Fibroblast of lung (primary cell): ENCODE results near the gene GBP6. TPM values are rescaled to one million over a fixed set of nuclear protein-coding genes. Genes with fewer than 3 reads are reported as not detected.

Experiments
- DNase-seq, 2 donors: peaks; one replicate each; pipeline versions ENCODE4 v3.0.0 to v3.0.0-alpha.2; 2010; ENCODE audit warnings: low read depth in 2 of 2
- H2AFZ ChIP-seq: 2 replicates; pipeline ENCODE4 v1.5.1; 2012; ENCODE audit warnings: low read length, control low read depth, inconsistent platforms
- H3K27ac ChIP-seq: 2 replicates; pipeline ENCODE4 v1.5.1; 2011; ENCODE audit warnings: low read length, control low read depth; ENCODE audit not compliant: insufficient read depth
- H3K27me3 ChIP-seq: 2 replicates; pipeline ENCODE4 v1.5.1; 2011; ENCODE audit warnings: mild to moderate bottlenecking, low read length; ENCODE audit not compliant: control insufficient read depth, insufficient read depth
- H3K36me3 ChIP-seq: 2 replicates; pipeline ENCODE4 v1.5.1; 2011; ENCODE audit warnings: low read length; ENCODE audit not compliant: control insufficient read depth, insufficient read depth
- H3K4me1 ChIP-seq: 2 replicates; pipeline ENCODE4 v1.5.1; 2011; ENCODE audit warnings: low read length; ENCODE audit not compliant: control insufficient read depth, insufficient read depth; ENCODE audit errors: extremely low read depth
- H3K4me2 ChIP-seq: 2 replicates; pipeline ENCODE4 v1.5.1; 2011; ENCODE audit warnings: low read length, control low read depth; ENCODE audit not compliant: insufficient read depth; ENCODE audit errors: extremely low read depth
- H3K4me3 ChIP-seq, 4 experiments: fragments of 200-600 bp in 1 of 4; sonication (generic) in 1 of 4; replicated peaks in 1 of 4; 2 replicates each; pipeline ENCODE4 v1.5.1; 2011 to 2016; ENCODE audit warnings: low read length in 4 of 4, low read depth in 3 of 4, mild to moderate bottlenecking in 3 of 4, control low read depth in 2 of 4, inconsistent platforms in 1 of 4, mixed read lengths in 1 of 4; ENCODE audit not compliant: insufficient read depth in 1 of 4; ENCODE audit errors: control extremely low read depth in 1 of 4
- H3K79me2 ChIP-seq: 2 replicates; pipeline ENCODE4 v1.5.1; 2012; ENCODE audit warnings: mild to moderate bottlenecking, low read length, inconsistent platforms; ENCODE audit not compliant: control insufficient read depth, insufficient read depth
- H3K9ac ChIP-seq: 2 replicates; pipeline ENCODE4 v1.5.1; 2011; ENCODE audit warnings: mild to moderate bottlenecking, low read length, control low read depth; ENCODE audit not compliant: insufficient read depth
- H3K9me3 ChIP-seq: 2 replicates; pipeline ENCODE4 v1.5.1; 2012; ENCODE audit warnings: low read depth, low read length; ENCODE audit not compliant: control insufficient read depth, insufficient read depth
- H4K20me1 ChIP-seq: 2 replicates; pipeline ENCODE4 v1.5.1; 2011; ENCODE audit warnings: low read length; ENCODE audit not compliant: control insufficient read depth, insufficient read depth; ENCODE audit errors: extremely low read depth
- EZH2 ChIP-seq: IDR thresholded peaks from 2 replicates; pipeline ENCODE4 v1.5.1; 2012; ENCODE audit warnings: low read length, control low read depth, mild to moderate bottlenecking; ENCODE audit errors: missing control alignments
- polyA plus RNA-seq, 2 donors: library from polyadenylated mRNA; depleted of rRNA in 1 of 2; stranded (reverse) in 1 of 2; unstranded in 1 of 2; fragments of >200 nt; gene quantifications; 2 replicates each; pipeline ENCODE4 v1.2.1, GENCODE V29; 2011 to 2012; ENCODE audit warnings: missing spikeins in 1 of 2
- total RNA-seq: library from RNA; depleted of rRNA; stranded (reverse); fragments of >200 nt; gene quantifications from 2 replicates; pipeline ENCODE4 v1.2.1, GENCODE V29; 2014
- TF ChIP-seq, protein P1 (sequence below), 2 donors: IDR thresholded peaks in 1 of 2; conservative IDR thresholded peaks in 1 of 2; 1 replicate in 1 of 2; 2 replicates in 1 of 2; pipeline ENCODE4 v1.5.1; 2011 to 2012; ENCODE audit warnings: low read length in 2 of 2, control low read depth in 1 of 2, inconsistent platforms in 1 of 2, low read depth in 1 of 2, mild to moderate bottlenecking in 1 of 2

Gene GBP6
- total and polyA plus RNA-seq, 2 donors (not counting 1 experiment from before 2014, with no cell fraction given) = under 0.01 to 0.03 TPM

DNA sequence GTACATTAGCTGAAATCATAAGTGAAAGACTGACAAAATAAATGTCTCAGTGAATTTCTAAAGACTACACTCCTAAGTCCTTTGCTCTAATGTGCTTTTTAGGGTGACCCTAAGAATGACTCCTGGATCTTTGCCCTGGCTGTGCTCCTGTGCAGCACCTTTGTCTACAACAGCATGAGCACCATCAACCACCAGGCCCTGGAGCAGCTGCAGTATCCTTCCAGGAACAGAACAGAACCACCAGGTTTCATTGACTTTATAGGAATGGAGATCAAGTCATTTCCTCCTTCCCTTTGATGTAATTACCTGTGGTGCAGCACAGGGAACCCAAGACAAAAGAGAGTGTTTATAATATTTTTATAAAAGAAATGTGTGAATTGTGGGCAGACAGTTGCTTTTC is 14.1 kb downstream of the GBP6 start:
- H3K27ac ChIP-seq = no peak overlapping the region
- no peaks in the 10 kb centered on the region for H3K4me1 ChIP-seq
- no peaks in the 10 kb centered on the region for H3K36me3 ChIP-seq
- H3K9ac ChIP-seq = no peak overlapping the region
- H4K20me1 ChIP-seq = no peaks in the 10 kb centered on the region
- TF ChIP-seq, protein P1, sequence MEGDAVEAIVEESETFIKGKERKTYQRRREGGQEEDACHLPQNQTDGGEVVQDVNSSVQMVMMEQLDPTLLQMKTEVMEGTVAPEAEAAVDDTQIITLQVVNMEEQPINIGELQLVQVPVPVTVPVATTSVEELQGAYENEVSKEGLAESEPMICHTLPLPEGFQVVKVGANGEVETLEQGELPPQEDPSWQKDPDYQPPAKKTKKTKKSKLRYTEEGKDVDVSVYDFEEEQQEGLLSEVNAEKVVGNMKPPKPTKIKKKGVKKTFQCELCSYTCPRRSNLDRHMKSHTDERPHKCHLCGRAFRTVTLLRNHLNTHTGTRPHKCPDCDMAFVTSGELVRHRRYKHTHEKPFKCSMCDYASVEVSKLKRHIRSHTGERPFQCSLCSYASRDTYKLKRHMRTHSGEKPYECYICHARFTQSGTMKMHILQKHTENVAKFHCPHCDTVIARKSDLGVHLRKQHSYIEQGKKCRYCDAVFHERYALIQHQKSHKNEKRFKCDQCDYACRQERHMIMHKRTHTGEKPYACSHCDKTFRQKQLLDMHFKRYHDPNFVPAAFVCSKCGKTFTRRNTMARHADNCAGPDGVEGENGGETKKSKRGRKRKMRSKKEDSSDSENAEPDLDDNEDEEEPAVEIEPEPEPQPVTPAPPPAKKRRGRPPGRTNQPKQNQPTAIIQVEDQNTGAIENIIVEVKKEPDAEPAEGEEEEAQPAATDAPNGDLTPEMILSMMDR (conservative IDR thresholded peaks at IDR 0.05 in 1 of 2, IDR thresholded peaks at IDR 0.05 in 1 of 2; ENCODE audit: low read depth in 1 of 2, low read length in 2 of 2) = no peak
- TF ChIP-seq EZH2 = no peak
- DNase-seq = no peak
- H3K9me3 ChIP-seq = no peaks in the 10 kb centered on the region
- no peak overlapping the region for H2AFZ ChIP-seq
- no peaks in the 10 kb centered on the region for H3K27me3 ChIP-seq
- H3K4me3 ChIP-seq = no peak overlapping the region
- H3K4me2 ChIP-seq = no peak overlapping the region
- H3K79me2 ChIP-seq = no peaks in the 10 kb centered on the region

DNA sequence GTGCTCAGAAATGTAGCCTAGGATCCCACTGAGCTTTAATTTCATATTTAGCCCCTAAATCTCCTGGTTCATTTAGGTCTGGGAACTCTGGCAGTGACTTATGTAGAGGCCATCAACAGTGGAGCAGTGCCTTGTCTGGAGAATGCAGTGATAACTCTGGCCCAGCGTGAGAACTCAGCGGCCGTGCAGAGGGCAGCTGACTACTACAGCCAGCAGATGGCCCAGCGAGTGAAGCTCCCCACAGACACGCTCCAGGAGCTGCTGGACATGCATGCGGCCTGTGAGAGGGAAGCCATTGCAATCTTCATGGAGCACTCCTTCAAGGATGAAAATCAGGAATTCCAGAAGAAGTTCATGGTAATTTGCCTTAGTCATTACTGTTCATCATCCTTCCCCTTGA is 17.8 kb downstream of the GBP6 start:
- H3K27me3 ChIP-seq = no peaks in the 10 kb centered on the region

DNA sequence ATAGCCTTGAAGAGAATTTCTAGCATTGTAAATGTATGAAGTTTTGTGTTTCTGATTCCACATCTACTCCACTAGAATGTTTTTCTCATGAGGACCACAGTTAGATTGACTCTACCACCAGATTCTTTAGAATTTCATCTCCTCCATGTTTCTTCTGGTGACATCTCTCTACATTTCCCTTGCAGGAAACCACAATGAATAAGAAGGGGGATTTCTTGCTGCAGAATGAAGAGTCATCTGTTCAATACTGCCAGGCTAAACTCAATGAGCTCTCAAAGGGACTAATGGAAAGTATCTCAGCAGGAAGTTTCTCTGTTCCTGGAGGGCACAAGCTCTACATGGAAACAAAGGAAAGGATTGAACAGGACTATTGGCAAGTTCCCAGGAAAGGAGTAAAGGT is 18.6 kb downstream of the GBP6 start:
- TF ChIP-seq, protein P1 (conservative IDR thresholded peaks at IDR 0.05 in 1 of 2, IDR thresholded peaks at IDR 0.05 in 1 of 2; ENCODE audit: low read depth in 1 of 2, low read length in 2 of 2) = no peak
- no peak for TF ChIP-seq EZH2

More for the DNA sequence above, 17.8 kb downstream of the GBP6 start:
- H2AFZ ChIP-seq = no peak overlapping the region
- no peaks in the 10 kb centered on the region for H3K79me2 ChIP-seq
- H3K36me3 ChIP-seq = no peaks in the 10 kb centered on the region
- no peak overlapping the region for H3K9ac ChIP-seq
- H3K27ac ChIP-seq = no peak overlapping the region
- DNase-seq = no peak
- H4K20me1 ChIP-seq = no peaks in the 10 kb centered on the region
- TF ChIP-seq, protein P1 (conservative IDR thresholded peaks at IDR 0.05 in 1 of 2, IDR thresholded peaks at IDR 0.05 in 1 of 2; ENCODE audit: low read depth in 1 of 2, low read length in 2 of 2) = no peak
- TF ChIP-seq EZH2 = no peak
- H3K9me3 ChIP-seq = no peaks in the 10 kb centered on the region
- no peak overlapping the region for H3K4me2 ChIP-seq
- H3K4me1 ChIP-seq = no peaks in the 10 kb centered on the region
- H3K4me3 ChIP-seq = no peak overlapping the region

More for the DNA sequence above, 18.6 kb downstream of the GBP6 start:
- no peaks in the 10 kb centered on the region for H3K79me2 ChIP-seq
- no peaks in the 10 kb centered on the region for H3K9me3 ChIP-seq
- H3K4me3 ChIP-seq = no peak overlapping the region
- no peaks in the 10 kb centered on the region for H3K36me3 ChIP-seq
- no peak for DNase-seq
- no peaks in the 10 kb centered on the region for H4K20me1 ChIP-seq
- no peaks in the 10 kb centered on the region for H3K4me1 ChIP-seq
- H3K4me2 ChIP-seq = no peak overlapping the region
- H2AFZ ChIP-seq = no peak overlapping the region
- H3K27me3 ChIP-seq = no peaks in the 10 kb centered on the region
- H3K27ac ChIP-seq = no peak overlapping the region
- H3K9ac ChIP-seq = no peak overlapping the region
